K562 (cell line): Measurements from ENCODE around the gene AP1M2. TPM values are rescaled to one million over a fixed set of nuclear protein-coding genes. Genes with fewer than 3 reads are reported as not detected.

Experiments
- ATAC-seq: fragments of 200-7000 bp; cut with Tn5 transposase; 3 replicates; pipeline ENCODE4 v1.9.1; 2020; ENCODE audit warnings: moderate library complexity
- BruUV-seq: library from RNA; stranded (reverse); fragments of 400-500 nt; replicated peaks from 2 replicates; lab custom pipeline; 2021; lab: Mats Ljungman, UMichigan
- CTCF ChIA-PET: fragments of 300-600 bp; formaldehyde crosslinking; extraction: SDS; loops from one replicate; lab custom pipeline; 2021; ENCODE audit warnings: low intra/inter-chr PET ratio; lab: Yijun Ruan, JAX
- POLR2A ChIA-PET: fragments of 300-600, 350-650 bp; sonication (Branson Sonifier 250); formaldehyde crosslinking; extraction: SDS; loops from one replicate; lab custom pipeline; 2021; ENCODE audit warnings: antibody characterized with exemption, inconsistent platforms; lab: Yijun Ruan, JAX
- DNase-seq, 4 experiments: peaks; one replicate each; pipeline versions ENCODE4 v3.0.0 to v3.0.0-alpha.2; 2011 to 2018; ENCODE audit warnings: low spot score in 3 of 4, mixed read lengths in 3 of 4; ENCODE audit errors: extremely low read depth in 1 of 4
- FAIRE-seq: peaks from 2 replicates; lab custom pipeline; 2011; peaks lifted over from hg19 to GRCh38; lab: Jason Lieb, UNC
- H2AFZ ChIP-seq: 2 replicates; pipeline ENCODE4 v1.6.0; 2011; ENCODE audit warnings: low read depth, low read length, control low read depth, inconsistent platforms
- H3K27ac ChIP-seq: fragments of 200-600 bp; 3 replicates; pipeline ENCODE4 v1.8.0; 2011; ENCODE audit warnings: low read depth, mild to moderate bottlenecking, control low read depth, inconsistent platforms, low read length, moderate library complexity, mixed read lengths; ENCODE audit errors: extremely low read depth
- H3K27me3 ChIP-seq, 2 experiments: fragments of 300-600 bp in 1 of 2; 2 replicates in 1 of 2; 3 replicates in 1 of 2; pipeline versions ENCODE4 v1.6.0 to v1.8.0; 2011; ENCODE audit warnings: inconsistent platforms in 2 of 2, low read length in 2 of 2, mild to moderate bottlenecking in 1 of 2, mixed read lengths in 1 of 2, moderate library complexity in 1 of 2; ENCODE audit not compliant: control insufficient read depth in 2 of 2, insufficient read depth in 2 of 2
- H3K36me3 ChIP-seq: fragments of 300-600 bp; 3 replicates; pipeline ENCODE4 v1.8.0; 2011; ENCODE audit warnings: mild to moderate bottlenecking, low read length, inconsistent platforms; ENCODE audit not compliant: control insufficient read depth, insufficient read depth
- H3K4me1 ChIP-seq, 2 experiments: fragments of 200-600 bp in 1 of 2; replicated peaks in 1 of 2; 2 replicates in 1 of 2; 3 replicates in 1 of 2; pipeline versions ENCODE4 v1.5.1 to v1.8.0; 2011; ENCODE audit warnings: inconsistent platforms in 2 of 2, low read length in 2 of 2, mild to moderate bottlenecking in 1 of 2, mixed read lengths in 1 of 2, moderate library complexity in 1 of 2; ENCODE audit not compliant: control insufficient read depth in 2 of 2, insufficient read depth in 2 of 2
- H3K4me2 ChIP-seq: 2 replicates; pipeline ENCODE4 v1.6.1; 2011; ENCODE audit warnings: low read length, control low read depth, inconsistent platforms, mixed read lengths; ENCODE audit not compliant: insufficient read depth
- H3K4me3 ChIP-seq: fragments of 200-600 bp; sonication (generic), shearing (Covaris generic); 2 replicates; pipeline ENCODE4 v1.5.1; 2016; ENCODE audit warnings: control low read depth, inconsistent platforms
- H3K79me2 ChIP-seq: fragments of 200-600 bp; 3 replicates; pipeline ENCODE4 v1.8.0; 2011; ENCODE audit warnings: low read length, inconsistent platforms; ENCODE audit not compliant: control insufficient read depth, insufficient read depth
- H3K9ac ChIP-seq, 2 experiments: 2 replicates each; pipeline versions ENCODE4 v1.6.0 to v1.6.1; 2011; ENCODE audit warnings: low read depth in 2 of 2, low read length in 2 of 2, control low read depth in 1 of 2, inconsistent platforms in 1 of 2, mild to moderate bottlenecking in 1 of 2, mixed read lengths in 1 of 2; ENCODE audit not compliant: insufficient read depth in 1 of 2
- H3K9me1 ChIP-seq: one replicate; pipeline ENCODE4 v1.6.0; 2011; ENCODE audit warnings: inconsistent platforms, mild to moderate bottlenecking, low read length, moderate library complexity; ENCODE audit not compliant: control insufficient read depth, insufficient read depth
- H3K9me3 ChIP-seq: replicated peaks from 2 replicates; pipeline ENCODE4 v1.5.1; 2011; ENCODE audit warnings: low read depth, low read length, inconsistent platforms; ENCODE audit not compliant: control insufficient read depth, insufficient read depth
- H4K20me1 ChIP-seq: replicated peaks from 2 replicates; pipeline ENCODE4 v1.6.1; 2011; ENCODE audit warnings: low read length, inconsistent platforms, mixed read lengths; ENCODE audit not compliant: control insufficient read depth, insufficient read depth
- ARID3A ChIP-seq: IDR thresholded peaks from 2 replicates; pipeline ENCODE4 v1.6.1; 2012; ENCODE audit warnings: low read depth, low read length, improper control_type of control experiment, borderline replicate concordance
- BCOR ChIP-seq: fragments of 450-650 bp; IDR thresholded peaks from 2 replicates; pipeline ENCODE4 v1.6.1; 2016
- HMBOX1 ChIP-seq: sonication (generic); IDR thresholded peaks from 2 replicates; pipeline ENCODE4 v1.6.1; 2016
- HNRNPUL1 ChIP-seq: fragments of 200-400 bp; formaldehyde crosslinking; IDR thresholded peaks from 2 replicates; pipeline ENCODE4 v1.6.1; 2017; ENCODE audit warnings: low read length
- SIX5 ChIP-seq, 2 experiments: IDR thresholded peaks; 2 replicates each; pipeline ENCODE4 v1.6.1; 2011; ENCODE audit warnings: low read length in 2 of 2, borderline replicate concordance in 1 of 2, low read depth in 1 of 2, mild to moderate bottlenecking in 1 of 2, moderate library complexity in 1 of 2; ENCODE audit not compliant: insufficient read depth in 1 of 2
- STAT6 ChIP-seq: sonication (generic); formaldehyde crosslinking; IDR thresholded peaks from 2 replicates; pipeline ENCODE4 v1.8.1; 2023; ENCODE audit warnings: mild to moderate bottlenecking, missing genetic modification reagents
- ZBTB33 ChIP-seq: sonication (generic); formaldehyde crosslinking; IDR thresholded peaks from 2 replicates; pipeline ENCODE4 v1.8.1; 2023; ENCODE audit warnings: mild to moderate bottlenecking, missing genetic modification reagents
- ZNF197 ChIP-seq: fragments of 200-800 bp; sonication (Bioruptor generic); IDR thresholded peaks from 2 replicates; pipeline ENCODE4 v1.6.1; 2016; ENCODE audit warnings: low read depth, missing genetic modification characterization, missing compliant biosample characterization
- ZNF77 ChIP-seq: fragments of 250-450 bp; sonication (Bioruptor Pico); IDR thresholded peaks from 2 replicates; pipeline ENCODE4 v1.5.0; 2020
- WGBS: fragments of 100-300 bp; shearing (Covaris generic); methylation state at CpG from one replicate; pipeline ENCODE4 v1.1.6; 2016; ENCODE audit warnings: low coverage, mixed read lengths; ENCODE audit not compliant: insufficient coverage; ENCODE audit errors: missing lambda C conversion rate; 5-methylcytosine and 5-hydroxymethylcytosine counted together
- in situ Hi-C: fragments of 300-500 bp; cut with MboI; formaldehyde crosslinking; loops from 4 replicates; pipeline ENCODE4 v1.15.0; 2018; ENCODE audit warnings: inconsistent platforms, mixed read lengths
- intact Hi-C: fragments of 100-400 bp; cut with micrococcal nuclease; formaldehyde crosslinking; loops from 2 replicates; pipeline ENCODE4 v1.14.2; 2022
- polyA plus RNA-seq, 8 experiments: library from polyadenylated mRNA; depleted of rRNA in 4 of 8; stranded (reverse) in 5 of 8; unstranded in 3 of 8; fragments of >200 nt; fragmentation: Nextera tagmentation in 2 of 8; fragmentation: Illumina TruSeq in 1 of 8; extraction: Ambion mirVana in 2 of 8; extraction: Trizol in 1 of 8; gene quantifications; 2 replicates each; pipeline versions ENCODE4 v1.2.1 to v1.2.3, GENCODE V29; 2011 to 2014; ENCODE audit warnings: inconsistent platforms in 1 of 8, missing spikeins in 1 of 8
- total RNA-seq, 7 experiments: library from RNA; depleted of rRNA in 6 of 7; stranded (reverse); fragments of >200 nt in 6 of 7; fragmentation: Illumina TruSeq in 2 of 7; extraction: Trizol in 2 of 7; gene quantifications; 2 replicates each; pipeline versions ENCODE4 v1.2.1 to v1.2.3, GENCODE V29; 2011 to 2021; ENCODE audit warnings: low replicate concordance in 1 of 7

AP1M2 gene
- total and polyA plus RNA-seq, 9 of the 15 experiments (the other 6 are each of a cell fraction or from before 2014, with no cell fraction given) = 0.33 to 1.4 (median 0.89) TPM; not detected in 1

- no peak overlapping the region for H3K4me2 ChIP-seq
- POLR2A ChIA-PET = interaction anchor here (0.8 kb wide), 1 partner anchor 17 kb away, joined by 3 read pairs; no protein-coding TSS in a partner anchor
- no peak overlapping the region for H3K4me3 ChIP-seq
- H3K9ac ChIP-seq = no peak overlapping the region
- H3K36me3 ChIP-seq = no peaks in the 10 kb centered on the region
- ATAC-seq (no peak), FAIRE-seq (no peak), DNase-seq (no peak)
- H3K27ac ChIP-seq = no peak overlapping the region
- no peaks in the 10 kb centered on the region; a peak in 1 of 5 replicates for H3K27me3 ChIP-seq
- H3K4me1 ChIP-seq = peaks cover 0 to 6% of the 10 kb centered on the region in 2 experiments; a peak in 3 of 5 replicates
- WGBS = 32% methylated on average over 10 of the region's 10 CpGs
- H4K20me1 ChIP-seq = no peaks in the 10 kb centered on the region
- no peak overlapping the region for H2AFZ ChIP-seq
- H3K9me1 ChIP-seq = no peaks in the 10 kb centered on the region
- CTCF ChIA-PET = no interaction called here
- no peaks in the 10 kb centered on the region for H3K9me3 ChIP-seq
- in situ Hi-C loops = no loop called here
- intact Hi-C loops = no loop called here
- BruUV-seq = no TSS peak
- no peaks in the 10 kb centered on the region for H3K79me2 ChIP-seq
- TF ChIP-seq HNRNPUL1 (no peak), STAT6 (no peak), ARID3A (no peak), ZBTB33 (CRISPR knock-in tag) (peak; percentile 77; the same call in 1 of the 2 replicates), ZNF77 (CRISPR knock-in tag) (no peak), SIX5 (IDR thresholded peaks at IDR 0.05; ENCODE audit: borderline replicate concordance in 1 of 2, insufficient read depth in 1 of 2, low read depth in 1 of 2, low read length in 2 of 2) (no peak), HMBOX1 (no peak), BCOR (0 out of 2 replicates have a peak, but pooled peaks have one; percentile 19), ZNF197 (CRISPR knock-in tag) (no peak)
Observed at GRCh38 chr19:10533646-10534386, 53.3 kb downstream of the AP1M2 start.
